Measurements from ENCODE around the gene CNOT4.
"Not testable (repeated sequence)": the region's sequence is repeated elsewhere in the genome, so short reads cannot be mapped to it uniquely, and the experiment has no call there.

Gene CNOT4

DNA sequence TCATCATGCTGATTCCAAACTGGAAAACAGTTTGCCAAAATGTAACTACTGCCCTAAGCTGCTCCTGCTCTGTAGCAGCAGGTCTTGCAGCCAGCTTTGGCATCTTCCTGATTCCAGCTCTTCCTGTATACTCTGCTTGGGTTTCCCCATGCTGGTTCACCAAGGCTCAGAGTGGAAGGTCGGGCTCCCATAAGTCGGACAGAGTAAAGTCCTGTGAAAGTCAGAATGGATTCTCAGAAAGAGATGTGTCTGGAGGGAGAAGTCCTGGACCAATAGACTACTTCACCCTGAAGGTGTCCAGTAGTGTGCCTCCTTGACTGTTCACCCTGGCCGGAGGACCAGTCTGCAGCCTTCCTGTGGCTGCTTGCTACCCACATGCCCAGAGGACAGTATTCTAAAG, 182.4 kb downstream of the CNOT4 start:
- no peaks in the 10 kb centered on the region for H3K9me3 ChIP-seq (ENCODE audit: control insufficient read depth, low read length)
- no peak overlapping the region for H3K4me3 ChIP-seq (ENCODE audit: low read length)
- no peaks in the 10 kb centered on the region for H3K4me1 ChIP-seq (ENCODE audit: control insufficient read depth, insufficient read depth, low read length)
- no peaks in the 10 kb centered on the region for H3K36me3 ChIP-seq (ENCODE audit: control insufficient read depth, insufficient read depth, low read length)
- H3K9ac ChIP-seq (ENCODE audit: low read length): no peak overlapping the region
- H3K27me3 ChIP-seq (ENCODE audit: control insufficient read depth, insufficient read depth, low read length): no peaks in the 10 kb centered on the region

DNA sequence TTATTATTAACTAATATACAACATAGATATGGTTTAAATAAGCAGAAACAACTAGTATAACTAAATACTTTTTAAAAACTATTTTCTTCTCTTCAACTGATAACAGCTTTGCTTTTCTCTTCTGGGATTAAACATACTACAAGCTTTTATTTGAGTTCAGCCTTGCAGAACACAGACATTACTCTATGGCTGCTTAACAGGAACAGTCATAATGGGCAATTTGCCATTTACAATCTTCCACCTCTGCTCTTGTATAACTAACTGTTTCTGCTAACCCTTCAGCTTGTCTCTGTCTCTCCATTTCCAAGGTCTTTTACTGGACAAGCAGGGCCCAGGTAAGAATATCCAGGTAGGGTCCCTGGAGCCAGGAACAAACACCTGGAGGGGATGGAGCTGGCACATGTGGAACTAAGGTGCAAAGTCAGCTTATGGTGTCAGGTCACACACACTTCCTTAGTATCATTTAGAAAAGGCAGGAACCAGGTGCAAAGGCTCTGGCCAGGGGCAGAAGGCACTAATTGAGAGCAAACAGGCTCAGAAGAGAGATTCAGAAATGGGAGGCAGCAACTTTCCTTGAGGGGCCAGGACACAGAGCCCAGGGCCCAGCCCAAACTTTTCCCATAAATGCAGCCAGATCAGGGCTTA, 183.1 kb downstream of the CNOT4 start:
- H3K9ac ChIP-seq (ENCODE audit: low read length): no peak overlapping the region
- H3K4me3 ChIP-seq (ENCODE audit: low read length): no peak overlapping the region
- no peaks in the 10 kb centered on the region for H3K9me3 ChIP-seq (ENCODE audit: control insufficient read depth, low read length)
- no peaks in the 10 kb centered on the region for H3K4me1 ChIP-seq (ENCODE audit: control insufficient read depth, insufficient read depth, low read length)
- no peaks in the 10 kb centered on the region for H3K27me3 ChIP-seq (ENCODE audit: control insufficient read depth, insufficient read depth, low read length)
- no peaks in the 10 kb centered on the region for H3K36me3 ChIP-seq (ENCODE audit: control insufficient read depth, insufficient read depth, low read length)

DNA sequence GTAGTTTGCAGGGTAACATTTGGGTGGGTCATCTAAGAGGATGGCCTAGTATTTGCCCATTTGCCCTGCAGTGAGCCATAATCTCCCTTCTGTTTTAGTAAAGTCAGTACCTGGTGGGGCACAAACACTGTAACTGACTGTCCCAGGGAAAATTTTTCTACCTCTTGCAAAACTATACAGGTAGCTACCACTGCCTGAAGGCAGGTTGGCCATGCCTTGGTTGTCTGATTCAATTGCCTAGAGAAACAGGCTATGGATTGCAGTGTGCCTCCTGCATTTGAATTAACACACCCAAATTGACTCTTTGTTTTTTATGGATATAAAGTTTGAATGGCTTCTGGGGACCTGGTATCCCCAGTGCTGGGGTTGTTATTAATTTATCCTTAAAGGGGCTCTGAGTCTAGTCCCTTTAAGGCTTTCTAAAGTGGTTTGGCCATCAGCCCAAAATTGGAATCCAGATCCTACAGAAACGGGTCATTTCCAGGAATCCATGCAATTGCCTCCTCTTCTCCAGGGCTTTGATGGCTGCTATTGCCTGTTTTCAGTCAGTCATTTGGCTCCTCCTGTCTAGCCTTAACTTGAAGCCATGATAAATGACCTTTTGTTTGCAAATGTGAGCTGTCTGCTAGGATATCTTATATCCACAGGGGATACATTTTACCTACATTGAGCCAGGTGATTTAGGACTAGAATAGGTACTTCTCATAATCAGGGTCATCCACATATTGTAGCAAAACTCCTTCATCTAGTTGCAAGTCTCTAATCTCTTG, 187.1 kb downstream of the CNOT4 start:
- no peak overlapping the region for H3K4me3 ChIP-seq (ENCODE audit: low read length)
- peaks cover 5% of the 10 kb centered on the region for H3K27me3 ChIP-seq (ENCODE audit: control insufficient read depth, insufficient read depth, low read length)
- H3K4me1 ChIP-seq (ENCODE audit: control insufficient read depth, insufficient read depth, low read length): peaks cover 5% of the 10 kb centered on the region
- H3K9me3 ChIP-seq (ENCODE audit: control insufficient read depth, low read length): no peaks in the 10 kb centered on the region
- no peak overlapping the region for H3K9ac ChIP-seq (ENCODE audit: low read length)
- no peaks in the 10 kb centered on the region for H3K36me3 ChIP-seq (ENCODE audit: control insufficient read depth, insufficient read depth, low read length)

DNA sequence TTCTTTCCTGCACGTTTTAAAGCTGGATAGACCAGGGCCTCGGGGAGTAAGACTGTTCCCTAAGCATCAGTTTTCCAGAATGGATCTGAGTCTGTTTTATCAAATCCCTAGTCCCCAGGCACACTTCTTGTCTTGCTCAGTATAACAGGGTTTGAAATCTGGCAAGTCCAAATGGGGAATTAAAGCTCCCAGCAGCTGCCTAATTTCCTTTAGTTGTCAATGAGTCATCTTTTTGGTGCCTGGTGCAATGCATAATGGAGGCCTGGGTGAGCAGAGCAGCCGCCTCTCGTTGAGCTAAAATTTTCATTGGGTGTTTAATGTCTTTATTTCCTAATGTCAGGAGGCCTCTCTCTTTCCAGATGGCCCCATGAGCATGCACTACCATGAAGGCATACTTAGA, 188.3 kb downstream of the CNOT4 start:
- Histone ChIP-seq H3K9ac (ENCODE audit: low read length) (no peak overlapping the region), H3K9me3 (ENCODE audit: control insufficient read depth, low read length) (no peaks in the 10 kb centered on the region), H3K36me3 (ENCODE audit: control insufficient read depth, insufficient read depth, low read length) (no peaks in the 10 kb centered on the region), H3K4me3 (ENCODE audit: low read length) (no peak overlapping the region), H3K4me1 (ENCODE audit: control insufficient read depth, insufficient read depth, low read length) (peaks cover 5% of the 10 kb centered on the region), H3K27me3 (ENCODE audit: control insufficient read depth, insufficient read depth, low read length) (peaks cover 5% of the 10 kb centered on the region)

- H3K9ac ChIP-seq (ENCODE audit: low read length); H3K4me1 ChIP-seq (ENCODE audit: control insufficient read depth, insufficient read depth, low read length); H3K9me3 ChIP-seq (ENCODE audit: control insufficient read depth, low read length); H3K36me3 ChIP-seq (ENCODE audit: control insufficient read depth, insufficient read depth, low read length); H3K4me3 ChIP-seq (ENCODE audit: low read length); H3K27me3 ChIP-seq (ENCODE audit: control insufficient read depth, insufficient read depth, low read length): not testable (repeated sequence)
Measured at GRCh38 chr7:135320953-135321352, 188.9 kb downstream of the CNOT4 start.

DNA sequence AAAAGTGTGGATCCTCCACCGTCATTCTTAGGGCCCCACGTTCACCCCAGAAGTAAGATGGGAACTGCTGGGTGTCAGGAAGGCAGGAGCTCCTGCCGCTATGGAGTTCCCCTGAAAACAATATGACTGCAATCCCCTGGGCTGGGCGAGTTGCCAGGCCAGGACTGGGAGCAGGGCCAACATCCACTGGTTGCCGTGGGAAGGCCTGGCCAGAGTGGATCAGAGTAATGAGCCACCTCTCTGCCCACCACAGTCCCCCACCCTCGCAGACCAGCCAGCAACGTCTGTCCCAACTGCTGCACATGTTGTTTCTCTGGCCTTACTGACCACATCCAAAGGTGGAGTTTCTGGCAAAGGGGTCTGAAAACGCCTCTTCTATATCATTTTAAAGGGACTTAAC, 189.6 kb downstream of the CNOT4 start:
- H3K27me3 ChIP-seq (ENCODE audit: control insufficient read depth, insufficient read depth, low read length): peaks cover 5% of the 10 kb centered on the region
- no peaks in the 10 kb centered on the region for H3K36me3 ChIP-seq (ENCODE audit: control insufficient read depth, insufficient read depth, low read length)
- no peak overlapping the region for H3K9ac ChIP-seq (ENCODE audit: low read length)

GRCh38 chr7:135317676-135318325, 192.1 kb downstream of the CNOT4 start:
- Histone ChIP-seq H3K27me3 (ENCODE audit: control insufficient read depth, insufficient read depth, low read length) (peaks cover 5% of the 10 kb centered on the region), H3K9me3 (ENCODE audit: control insufficient read depth, low read length) (no peaks in the 10 kb centered on the region), H3K4me3 (ENCODE audit: low read length) (no peak overlapping the region), H3K36me3 (ENCODE audit: control insufficient read depth, insufficient read depth, low read length) (no peaks in the 10 kb centered on the region), H3K4me1 (ENCODE audit: control insufficient read depth, insufficient read depth, low read length) (peaks cover 5% of the 10 kb centered on the region), H3K9ac (ENCODE audit: low read length) (no peak overlapping the region)

More for the DNA sequence above, 189.6 kb downstream of the CNOT4 start:
- H3K4me3 ChIP-seq (ENCODE audit: low read length): no peak overlapping the region
- no peaks in the 10 kb centered on the region for H3K9me3 ChIP-seq (ENCODE audit: control insufficient read depth, low read length)
- peaks cover 5% of the 10 kb centered on the region for H3K4me1 ChIP-seq (ENCODE audit: control insufficient read depth, insufficient read depth, low read length)

DNA sequence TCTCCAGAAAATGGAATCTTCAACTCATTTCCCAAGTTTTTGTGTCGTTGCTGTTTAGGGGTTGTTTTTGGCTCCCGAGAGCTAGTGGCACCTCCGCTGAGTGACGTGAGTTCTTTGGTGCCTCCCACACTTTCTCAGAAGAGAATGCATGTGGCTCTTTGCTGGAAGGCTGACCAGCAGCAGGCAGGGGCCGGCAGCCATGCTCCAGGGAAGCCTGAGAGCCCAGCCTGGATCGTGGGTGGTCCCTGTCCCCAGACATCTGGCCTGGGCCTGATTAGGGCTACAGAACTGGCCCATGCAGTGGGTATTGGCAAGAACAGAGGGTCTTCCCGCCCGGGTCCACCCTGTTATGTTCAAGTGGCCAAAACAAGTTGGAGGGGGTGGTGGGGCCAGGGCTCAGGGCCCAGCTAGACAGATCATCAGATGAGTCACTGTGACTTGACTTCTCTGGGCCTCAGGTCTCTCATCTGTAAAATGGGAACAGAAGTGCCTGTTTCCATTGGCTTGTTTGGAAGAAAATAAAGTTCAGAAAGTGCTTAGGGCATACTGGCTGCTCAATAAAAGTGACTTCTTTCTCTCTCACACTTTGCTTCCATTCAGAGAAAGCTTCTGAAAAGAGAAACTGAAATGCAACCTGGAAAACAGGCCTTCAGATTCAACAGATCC, 193.1 kb downstream of the CNOT4 start:
- no peaks in the 10 kb centered on the region for H3K9me3 ChIP-seq (ENCODE audit: control insufficient read depth, low read length)
- H3K36me3 ChIP-seq (ENCODE audit: control insufficient read depth, insufficient read depth, low read length): no peaks in the 10 kb centered on the region
- peaks cover 5% of the 10 kb centered on the region for H3K4me1 ChIP-seq (ENCODE audit: control insufficient read depth, insufficient read depth, low read length)
- peaks cover 5% of the 10 kb centered on the region for H3K27me3 ChIP-seq (ENCODE audit: control insufficient read depth, insufficient read depth, low read length)
- no peak overlapping the region for H3K4me3 ChIP-seq (ENCODE audit: low read length)
- no peak overlapping the region for H3K9ac ChIP-seq (ENCODE audit: low read length)

DNA sequence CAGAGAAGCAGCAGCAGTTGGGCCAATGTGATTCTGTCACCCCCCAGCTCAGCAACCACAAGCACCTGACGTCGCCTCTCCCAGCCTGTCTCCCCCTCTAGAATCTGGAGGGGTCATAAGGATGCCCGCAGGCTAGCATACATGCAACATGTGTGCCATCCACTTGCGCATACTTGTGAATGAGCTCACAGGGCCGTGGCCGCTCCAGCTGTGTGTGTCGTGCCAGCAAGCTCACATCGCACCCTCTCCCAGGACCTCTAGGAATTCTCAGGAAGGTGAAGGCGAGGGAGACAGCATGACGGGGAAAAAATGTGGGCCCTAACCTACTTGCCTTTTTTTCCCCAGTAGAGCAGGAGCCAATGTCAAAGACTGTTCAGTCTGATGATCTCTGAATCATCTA, 195.9 kb downstream of the CNOT4 start:
- Histone ChIP-seq H3K9me3 (ENCODE audit: control insufficient read depth, low read length) (no peaks in the 10 kb centered on the region), H3K36me3 (ENCODE audit: control insufficient read depth, insufficient read depth, low read length) (no peaks in the 10 kb centered on the region), H3K4me3 (ENCODE audit: low read length) (no peak overlapping the region), H3K9ac (ENCODE audit: low read length) (no peak overlapping the region), H3K27me3 (ENCODE audit: control insufficient read depth, insufficient read depth, low read length) (peaks cover 5% of the 10 kb centered on the region), H3K4me1 (ENCODE audit: control insufficient read depth, insufficient read depth, low read length) (no peaks in the 10 kb centered on the region)
